ENCODE measurements around the gene PARD3. TPM values are rescaled to one million over a fixed set of nuclear protein-coding genes. Genes with fewer than 3 reads are reported as not detected.
"Not testable (repeated sequence)": the region's sequence is repeated elsewhere in the genome, so short reads cannot be mapped to it uniquely, and the experiment has no call there.

PARD3 gene
- total RNA-seq, 1 donor from 2014 or later = 34.1 TPM

DNA sequence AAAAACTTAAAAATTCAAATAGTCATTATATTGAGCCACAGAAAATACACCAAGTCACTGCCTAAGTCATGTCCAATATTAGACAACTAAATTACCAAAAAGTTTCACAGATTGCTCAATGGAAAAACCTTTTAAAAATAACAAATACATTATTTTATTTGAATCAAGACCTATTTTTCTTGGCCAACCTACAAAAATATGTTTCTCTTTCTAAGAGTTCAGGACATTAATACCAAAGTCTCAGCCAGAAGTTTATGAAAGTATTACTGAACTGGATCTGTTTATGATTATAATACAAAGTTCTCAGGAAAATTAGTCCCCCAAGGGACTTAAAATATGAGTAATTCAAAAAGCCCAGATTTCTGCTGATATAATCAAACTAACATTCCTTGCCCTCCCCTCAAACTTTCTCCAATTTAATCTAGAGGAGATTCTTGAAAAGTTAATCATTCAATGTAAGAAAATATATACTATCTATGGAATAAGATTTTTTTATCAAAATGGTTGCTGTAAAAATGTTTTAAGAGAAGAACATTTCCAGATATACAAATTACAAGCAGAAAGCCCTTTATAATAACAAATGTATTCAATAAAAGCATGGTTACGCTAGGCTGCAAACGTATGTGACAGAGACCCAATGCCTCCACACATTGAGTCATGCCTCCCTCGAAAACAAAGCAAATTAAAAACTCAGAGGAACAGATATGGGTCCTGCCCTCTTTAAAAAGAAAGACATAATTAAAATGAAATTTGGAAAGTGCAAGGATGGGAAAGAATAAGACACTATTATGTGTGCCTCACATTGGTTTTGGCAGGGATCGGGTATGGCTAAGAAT is 381.6 kb downstream of the PARD3 start:
- H3K27me3 ChIP-seq (ENCODE audit: low read depth) = no peaks in the 10 kb centered on the region
- H3K9me3 ChIP-seq = no peaks in the 10 kb centered on the region
- DNase-seq (no peak), ATAC-seq (no peak)
- no peak overlapping the region for H3K27ac ChIP-seq
- TF ChIP-seq, protein P1, sequence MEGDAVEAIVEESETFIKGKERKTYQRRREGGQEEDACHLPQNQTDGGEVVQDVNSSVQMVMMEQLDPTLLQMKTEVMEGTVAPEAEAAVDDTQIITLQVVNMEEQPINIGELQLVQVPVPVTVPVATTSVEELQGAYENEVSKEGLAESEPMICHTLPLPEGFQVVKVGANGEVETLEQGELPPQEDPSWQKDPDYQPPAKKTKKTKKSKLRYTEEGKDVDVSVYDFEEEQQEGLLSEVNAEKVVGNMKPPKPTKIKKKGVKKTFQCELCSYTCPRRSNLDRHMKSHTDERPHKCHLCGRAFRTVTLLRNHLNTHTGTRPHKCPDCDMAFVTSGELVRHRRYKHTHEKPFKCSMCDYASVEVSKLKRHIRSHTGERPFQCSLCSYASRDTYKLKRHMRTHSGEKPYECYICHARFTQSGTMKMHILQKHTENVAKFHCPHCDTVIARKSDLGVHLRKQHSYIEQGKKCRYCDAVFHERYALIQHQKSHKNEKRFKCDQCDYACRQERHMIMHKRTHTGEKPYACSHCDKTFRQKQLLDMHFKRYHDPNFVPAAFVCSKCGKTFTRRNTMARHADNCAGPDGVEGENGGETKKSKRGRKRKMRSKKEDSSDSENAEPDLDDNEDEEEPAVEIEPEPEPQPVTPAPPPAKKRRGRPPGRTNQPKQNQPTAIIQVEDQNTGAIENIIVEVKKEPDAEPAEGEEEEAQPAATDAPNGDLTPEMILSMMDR (IDR thresholded peaks at IDR 0.05) = no peak
- H3K4me1 ChIP-seq = peaks cover 8% of the 10 kb centered on the region
- no peak overlapping the region for H3K4me3 ChIP-seq
- no peaks in the 10 kb centered on the region for H3K36me3 ChIP-seq
- intact Hi-C loops (cut with DNase I) = no loop called here

GRCh38 chr10:34432589-34432988 is 382.5 kb downstream of the PARD3 start:
- no peak overlapping the region for H3K4me3 ChIP-seq
- intact Hi-C loops (cut with DNase I) = no loop called here
- no peaks in the 10 kb centered on the region for H3K27me3 ChIP-seq (ENCODE audit: low read depth)
- H3K4me1 ChIP-seq = peaks cover 8% of the 10 kb centered on the region
- no peak overlapping the region for H3K27ac ChIP-seq
- H3K9me3 ChIP-seq = no peaks in the 10 kb centered on the region
- no peaks in the 10 kb centered on the region for H3K36me3 ChIP-seq
- DNase-seq (no peak), ATAC-seq (no peak)
- TF ChIP-seq, protein P1 (IDR thresholded peaks at IDR 0.05) = no peak

DNA sequence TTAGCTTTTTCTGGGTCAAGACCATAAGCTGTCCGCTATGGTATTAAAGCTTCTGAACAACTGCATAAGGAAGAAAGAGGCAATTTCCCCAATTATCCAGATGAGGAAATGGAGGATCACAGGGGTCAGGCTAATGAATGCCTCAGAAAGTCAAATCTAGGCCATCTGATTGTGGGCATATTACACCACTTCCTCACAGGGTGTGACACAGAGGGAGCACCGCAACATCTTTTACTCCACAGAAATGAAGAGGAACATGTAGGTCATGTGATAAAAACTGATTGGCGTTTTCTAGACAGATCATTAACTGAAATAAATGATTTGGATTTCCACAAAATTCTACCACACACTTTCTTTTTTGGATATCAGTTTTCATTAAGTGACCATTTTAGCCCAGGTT is 384.4 kb downstream of the PARD3 start:
- ATAC-seq (peak; percentile 60 to 71), DNase-seq (no peak)
- no peaks in the 10 kb centered on the region for H3K36me3 ChIP-seq
- TF ChIP-seq, protein P1 (IDR thresholded peaks at IDR 0.05) = no peak
- H3K4me1 ChIP-seq = peaks cover 8% of the 10 kb centered on the region
- H3K9me3 ChIP-seq = no peaks in the 10 kb centered on the region
- intact Hi-C loops (cut with DNase I) = no loop called here
- H3K4me3 ChIP-seq = no peak overlapping the region
- H3K27me3 ChIP-seq (ENCODE audit: low read depth) = no peaks in the 10 kb centered on the region
- no peak overlapping the region for H3K27ac ChIP-seq

GRCh38 chr10:34428501-34428900 is 386.6 kb downstream of the PARD3 start:
- DNase-seq = no peak
- intact Hi-C loops (cut with DNase I) = no loop called here

DNA sequence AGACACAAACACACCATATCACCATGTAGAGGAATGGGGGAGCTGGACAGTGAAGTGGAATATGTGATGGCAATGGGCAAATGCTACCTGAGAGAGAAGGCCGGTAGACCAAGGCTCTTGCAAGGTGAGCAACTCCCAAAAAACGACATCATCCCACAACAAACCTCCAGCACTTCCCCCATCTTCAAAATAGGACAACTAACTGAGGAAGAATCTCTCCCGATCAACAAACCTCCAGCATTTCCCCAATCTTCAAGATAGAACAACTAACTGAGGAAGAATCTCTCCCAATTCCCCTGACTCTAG is 387.2 kb downstream of the PARD3 start:
- TF ChIP-seq, protein P1 (IDR thresholded peaks at IDR 0.05) = no peak

More at GRCh38 chr10:34428501-34428900, 386.6 kb downstream of the PARD3 start:
- ATAC-seq = no peak
- Histone ChIP-seq H3K4me3 (no peak overlapping the region), H3K27me3 (ENCODE audit: low read depth) (no peaks in the 10 kb centered on the region), H3K27ac (no peak overlapping the region), H3K4me1 (peaks cover 2% of the 10 kb centered on the region), H3K9me3 (no peaks in the 10 kb centered on the region), H3K36me3 (no peaks in the 10 kb centered on the region)
- TF ChIP-seq, protein P1 (IDR thresholded peaks at IDR 0.05) = no peak

DNA sequence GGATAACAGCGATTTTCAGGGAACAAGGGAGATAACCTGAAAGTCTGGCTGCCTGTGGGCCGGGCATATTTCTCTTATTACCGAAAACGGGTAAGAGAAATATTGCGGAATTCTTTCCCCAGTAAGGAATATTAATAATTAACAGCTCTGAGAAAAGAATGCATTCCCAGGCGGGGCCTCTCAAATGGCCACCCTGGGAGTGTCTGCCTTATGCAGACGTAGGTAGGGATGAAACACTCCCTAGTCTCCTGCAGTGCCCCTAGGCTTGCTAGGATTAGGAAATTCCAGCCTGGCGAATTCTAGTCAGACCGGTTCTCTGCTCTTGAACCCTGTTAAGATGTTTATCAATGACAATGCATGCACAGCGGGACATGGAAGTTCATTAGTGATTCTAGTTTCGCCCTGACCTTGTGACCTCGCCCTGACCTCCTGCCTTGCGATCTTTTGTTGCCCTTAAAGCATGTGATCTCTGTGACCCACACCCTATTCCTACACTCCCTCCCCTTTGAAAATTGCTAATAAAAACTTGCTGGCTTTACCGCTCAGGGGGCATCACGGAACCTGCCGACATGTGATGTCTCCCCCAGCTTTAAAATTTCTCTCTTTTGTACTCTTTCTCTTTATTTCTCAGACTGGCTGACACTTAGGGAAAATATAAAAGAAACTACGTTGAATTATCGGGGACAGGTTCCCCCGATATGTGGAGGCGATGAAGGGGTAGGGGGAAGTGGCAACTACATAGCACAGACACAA is 387.8 kb downstream of the PARD3 start:
- ATAC-seq; H3K27me3 ChIP-seq (ENCODE audit: low read depth); H3K4me3 ChIP-seq; H3K27ac ChIP-seq; H3K4me1 ChIP-seq; intact Hi-C loops (cut with DNase I); H3K9me3 ChIP-seq; H3K36me3 ChIP-seq: not testable (repeated sequence)
- DNase-seq = peak; percentile 48

More for the DNA sequence above, 387.2 kb downstream of the PARD3 start:
- H3K4me1 ChIP-seq = no peaks in the 10 kb centered on the region
- ATAC-seq (no peak), DNase-seq (no peak)
- intact Hi-C loops (cut with DNase I) = no loop called here
- no peak overlapping the region for H3K4me3 ChIP-seq
- H3K9me3 ChIP-seq = no peaks in the 10 kb centered on the region
- H3K27ac ChIP-seq = no peak overlapping the region
- H3K36me3 ChIP-seq = no peaks in the 10 kb centered on the region
- no peaks in the 10 kb centered on the region for H3K27me3 ChIP-seq (ENCODE audit: low read depth)

- intact Hi-C loops (cut with DNase I); H3K9me3 ChIP-seq; H3K36me3 ChIP-seq; H3K27ac ChIP-seq; H3K4me3 ChIP-seq; ATAC-seq; DNase-seq; H3K27me3 ChIP-seq (ENCODE audit: low read depth); H3K4me1 ChIP-seq: not testable (repeated sequence)
These were observed 388.4 kb downstream of the PARD3 start for GRCh38 chr10:34426538-34427157.

All from lower lobe of right lung (tissue), 2 donors.